OCI-LY3 (cell line): ENCODE measurements around the gene PLD1.
"Not testable (repeated sequence)": the region's sequence is repeated elsewhere in the genome, so short reads cannot be mapped to it uniquely, and the experiment has no call there.

Source experiments
- H2AFZ ChIP-seq: fragments of 200-600, 300-600 bp; shearing (Covaris generic); 2 replicates; pipeline ENCODE4 v1.6.0; 2014; ENCODE audit warnings: antibody characterized with exemption, low read depth, low read length
- H3K27ac ChIP-seq: fragments of 200-600, 300-600 bp; sonication (generic); 2 replicates; pipeline ENCODE4 v1.5.1; 2014; ENCODE audit warnings: mild to moderate bottlenecking, low read length, moderate library complexity, mixed read lengths
- H3K27me3 ChIP-seq: fragments of 200-600, 300-600 bp; sonication (generic); 2 replicates; pipeline ENCODE4 v1.6.1; 2014; ENCODE audit warnings: low read depth, low read length, mixed read lengths
- H3K36me3 ChIP-seq: fragments of 200-600, 300-600 bp; sonication (generic); replicated peaks from 2 replicates; pipeline ENCODE3; 2014; ENCODE audit warnings: low read depth, low read length, mixed read lengths
- H3K4me1 ChIP-seq: fragments of 300-600, 200-600 bp; sonication (generic); 2 replicates; pipeline ENCODE4 v1.6.1; 2014; ENCODE audit warnings: low read length, mixed read lengths
- H3K4me2 ChIP-seq: fragments of 200-600, 300-600 bp; sonication (generic); 2 replicates; pipeline ENCODE4 v1.6.1; 2014; ENCODE audit warnings: low read length, mixed read lengths
- H3K4me3 ChIP-seq: fragments of 300-600, 200-600 bp; sonication (generic); 2 replicates; pipeline ENCODE4 v1.5.1; 2014; ENCODE audit warnings: antibody characterized with exemption, mild to moderate bottlenecking, low read length, moderate library complexity
- H3K79me2 ChIP-seq: fragments of 300-600, 200-600 bp; shearing (Covaris generic); 2 replicates; pipeline ENCODE4 v1.6.1; 2014; ENCODE audit warnings: mild to moderate bottlenecking, low read length, mixed read lengths
- H3K9ac ChIP-seq: fragments of 300-600, 200-600 bp; shearing (Covaris generic); 2 replicates; pipeline ENCODE4 v1.6.0; 2014; ENCODE audit warnings: mild to moderate bottlenecking, low read length, moderate library complexity
- H3K9me3 ChIP-seq: fragments of 200-600, 300-600 bp; shearing (Covaris generic); 2 replicates; pipeline ENCODE4 v1.6.1; 2014; ENCODE audit warnings: low read length, mixed read lengths; ENCODE audit not compliant: insufficient read depth
- H4K20me1 ChIP-seq: fragments of 200-600, 300-600 bp; sonication (generic); 2 replicates; pipeline ENCODE4 v1.6.1; 2016; ENCODE audit warnings: low read length, mixed read lengths; ENCODE audit not compliant: insufficient read depth
- EZH2phosphoT487 ChIP-seq: fragments of 200-600 bp; shearing (Covaris generic); IDR thresholded peaks from 2 replicates; pipeline ENCODE4 v1.6.1; 2018; ENCODE audit warnings: antibody characterized with exemption, mixed run types, low read depth
- TF ChIP-seq, protein P1 (sequence below): fragments of 200-600, 300-600 bp; sonication (generic); IDR thresholded peaks from 2 replicates; pipeline ENCODE4 v1.5.1; 2014; ENCODE audit warnings: antibody characterized with exemption, low read length, low read depth

Gene PLD1

DNA sequence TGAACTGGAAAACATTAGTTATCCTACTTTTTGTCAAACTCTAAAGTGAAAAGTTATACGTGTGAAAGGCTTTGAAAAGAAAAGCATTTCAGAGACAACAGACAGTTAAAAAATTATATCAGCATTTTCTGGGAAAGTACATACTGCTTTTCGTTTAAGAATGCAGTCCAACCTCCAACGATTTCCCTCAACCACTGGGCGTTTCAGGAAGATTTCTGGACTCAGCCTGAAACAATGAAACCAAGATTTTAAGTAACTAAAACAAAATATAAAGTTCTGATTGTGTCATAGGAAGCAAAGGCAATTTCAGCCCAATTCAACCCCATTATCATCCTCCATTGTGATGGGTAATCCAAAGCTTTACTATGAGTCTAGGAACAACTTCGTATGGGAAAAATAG is 110.7 kb downstream of the PLD1 start:
- no peaks in the 10 kb centered on the region for H3K36me3 ChIP-seq
- no peak overlapping the region for H2AFZ ChIP-seq
- H4K20me1 ChIP-seq, result no peaks in the 10 kb centered on the region
- H3K79me2 ChIP-seq, result no peaks in the 10 kb centered on the region
- H3K27me3 ChIP-seq, result peaks cover 10% of the 10 kb centered on the region; the same call in 1 of the 2 replicates
- no peak overlapping the region for H3K27ac ChIP-seq
- H3K9me3 ChIP-seq, result no peaks in the 10 kb centered on the region
- H3K9ac ChIP-seq, result no peak overlapping the region
- H3K4me2 ChIP-seq, result no peak overlapping the region
- H3K4me1 ChIP-seq, result no peaks in the 10 kb centered on the region
- TF ChIP-seq, protein P1, sequence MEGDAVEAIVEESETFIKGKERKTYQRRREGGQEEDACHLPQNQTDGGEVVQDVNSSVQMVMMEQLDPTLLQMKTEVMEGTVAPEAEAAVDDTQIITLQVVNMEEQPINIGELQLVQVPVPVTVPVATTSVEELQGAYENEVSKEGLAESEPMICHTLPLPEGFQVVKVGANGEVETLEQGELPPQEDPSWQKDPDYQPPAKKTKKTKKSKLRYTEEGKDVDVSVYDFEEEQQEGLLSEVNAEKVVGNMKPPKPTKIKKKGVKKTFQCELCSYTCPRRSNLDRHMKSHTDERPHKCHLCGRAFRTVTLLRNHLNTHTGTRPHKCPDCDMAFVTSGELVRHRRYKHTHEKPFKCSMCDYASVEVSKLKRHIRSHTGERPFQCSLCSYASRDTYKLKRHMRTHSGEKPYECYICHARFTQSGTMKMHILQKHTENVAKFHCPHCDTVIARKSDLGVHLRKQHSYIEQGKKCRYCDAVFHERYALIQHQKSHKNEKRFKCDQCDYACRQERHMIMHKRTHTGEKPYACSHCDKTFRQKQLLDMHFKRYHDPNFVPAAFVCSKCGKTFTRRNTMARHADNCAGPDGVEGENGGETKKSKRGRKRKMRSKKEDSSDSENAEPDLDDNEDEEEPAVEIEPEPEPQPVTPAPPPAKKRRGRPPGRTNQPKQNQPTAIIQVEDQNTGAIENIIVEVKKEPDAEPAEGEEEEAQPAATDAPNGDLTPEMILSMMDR, result no peak
- no peak for TF ChIP-seq EZH2phosphoT487
- H3K4me3 ChIP-seq, result no peak overlapping the region

DNA sequence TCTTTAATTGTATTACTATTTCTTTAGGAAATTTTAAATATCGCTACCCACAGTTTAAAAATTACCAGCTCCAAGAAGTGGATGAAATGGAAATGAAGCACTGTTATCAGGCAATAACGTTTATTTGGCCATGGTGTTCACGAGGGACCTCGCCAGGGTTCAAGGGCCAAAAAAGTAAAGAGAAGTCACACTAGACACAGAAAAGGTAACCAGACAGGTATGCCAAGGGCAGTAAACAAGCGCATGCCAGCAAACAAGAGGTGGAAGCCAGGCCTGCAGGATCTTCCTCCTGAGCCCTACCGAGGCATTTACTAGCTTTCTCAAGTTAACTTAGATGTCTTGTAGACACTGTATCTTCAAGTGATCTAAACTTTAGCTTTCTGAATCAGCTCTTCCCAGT is 113.5 kb downstream of the PLD1 start:
- no peaks in the 10 kb centered on the region for H3K79me2 ChIP-seq
- H3K4me2 ChIP-seq, result no peak overlapping the region
- H3K9me3 ChIP-seq, result no peaks in the 10 kb centered on the region
- H3K9ac ChIP-seq, result no peak overlapping the region
- H3K36me3 ChIP-seq, result no peaks in the 10 kb centered on the region
- H3K4me1 ChIP-seq, result no peaks in the 10 kb centered on the region
- peaks cover 10% of the 10 kb centered on the region; the same call in 1 of the 2 replicates for H3K27me3 ChIP-seq
- H3K4me3 ChIP-seq, result no peak overlapping the region
- H2AFZ ChIP-seq, result no peak overlapping the region
- H4K20me1 ChIP-seq, result no peaks in the 10 kb centered on the region
- TF ChIP-seq, protein P1, result no peak
- no peak for TF ChIP-seq EZH2phosphoT487
- no peak overlapping the region for H3K27ac ChIP-seq

DNA sequence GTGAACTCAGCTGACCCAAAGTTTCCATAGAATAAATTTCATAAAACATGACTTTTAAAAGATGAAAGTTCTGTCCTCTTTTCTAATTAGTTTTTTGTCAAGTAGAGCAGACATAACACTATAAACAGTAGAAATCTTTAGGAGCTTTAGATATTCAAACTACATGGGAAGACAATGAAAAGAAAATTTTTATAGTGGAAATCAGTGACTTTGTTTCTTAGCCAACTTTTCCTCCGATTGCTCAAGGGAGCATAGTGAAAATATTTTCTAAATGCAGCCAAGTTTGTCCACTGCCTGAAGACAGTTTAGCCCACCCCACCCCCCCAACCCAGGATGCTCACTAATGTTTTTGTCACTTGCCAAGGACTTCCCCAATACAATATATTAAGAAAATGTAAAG is 114.9 kb downstream of the PLD1 start:
- H3K27me3 ChIP-seq, result peaks cover 5% of the 10 kb centered on the region; the same call in 1 of the 2 replicates
- TF ChIP-seq, protein P1, result no peak
- TF ChIP-seq EZH2phosphoT487, result no peak
- no peaks in the 10 kb centered on the region for H3K36me3 ChIP-seq

DNA sequence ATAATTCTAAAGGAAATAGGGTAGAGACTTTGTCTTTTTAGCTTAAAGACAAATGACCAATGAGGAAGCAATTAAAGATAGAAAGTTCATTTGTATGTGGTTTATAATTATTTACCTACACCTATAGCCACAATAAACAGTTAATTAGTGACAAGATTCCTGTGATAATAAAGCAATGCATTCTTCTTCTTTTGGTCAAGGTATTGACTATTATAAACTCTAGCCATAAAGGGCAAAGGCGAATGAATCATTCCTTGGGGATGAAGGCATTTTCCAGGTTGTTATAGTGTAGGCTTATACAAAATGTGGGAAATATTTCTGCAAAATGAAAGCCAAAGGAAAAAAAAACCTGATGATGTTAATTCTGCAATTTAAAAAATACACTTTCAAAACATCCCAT is 115.4 kb downstream of the PLD1 start:
- no peak overlapping the region for H3K4me2 ChIP-seq
- 0 out of 2 replicates have a peak, but pooled peaks cover under 1% of the 10 kb centered on the region for H3K27me3 ChIP-seq
- no peak overlapping the region for H3K4me3 ChIP-seq
- no peaks in the 10 kb centered on the region for H4K20me1 ChIP-seq
- H3K9ac ChIP-seq, result no peak overlapping the region
- TF ChIP-seq, protein P1, result no peak
- TF ChIP-seq EZH2phosphoT487, result no peak
- H3K79me2 ChIP-seq, result no peaks in the 10 kb centered on the region
- H3K36me3 ChIP-seq, result no peaks in the 10 kb centered on the region
- no peak overlapping the region for H2AFZ ChIP-seq
- no peak overlapping the region for H3K27ac ChIP-seq
- H3K9me3 ChIP-seq, result no peaks in the 10 kb centered on the region
- peaks cover 9% of the 10 kb centered on the region for H3K4me1 ChIP-seq

More for the DNA sequence above, 114.9 kb downstream of the PLD1 start:
- no peak overlapping the region for H3K9ac ChIP-seq
- H3K4me1 ChIP-seq, result peaks cover 4% of the 10 kb centered on the region
- no peak overlapping the region for H3K4me2 ChIP-seq
- no peak overlapping the region for H3K4me3 ChIP-seq
- H3K27ac ChIP-seq, result no peak overlapping the region
- H3K79me2 ChIP-seq, result no peaks in the 10 kb centered on the region
- no peaks in the 10 kb centered on the region for H4K20me1 ChIP-seq
- H3K9me3 ChIP-seq, result no peaks in the 10 kb centered on the region
- no peak overlapping the region for H2AFZ ChIP-seq

DNA sequence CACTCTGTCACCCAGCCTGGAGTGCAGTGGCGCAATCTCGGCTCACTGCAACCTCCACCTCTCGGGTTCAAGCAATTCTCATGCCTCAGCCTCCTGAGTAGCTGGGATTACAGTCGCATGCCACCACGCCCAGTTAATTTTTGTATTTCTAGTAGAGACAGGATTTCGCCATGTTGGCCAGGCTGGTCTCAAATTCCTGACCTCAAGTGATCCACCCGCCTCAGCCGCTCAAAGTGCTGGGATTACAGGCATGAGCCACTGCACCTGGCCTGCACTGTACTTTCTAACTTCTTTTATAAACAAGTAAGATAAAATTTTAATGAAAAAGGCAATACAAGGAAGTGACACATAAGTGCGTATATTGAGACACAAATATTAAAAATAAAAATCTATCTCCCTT is 117.7 kb downstream of the PLD1 start:
- H3K36me3 ChIP-seq, H3K9me3 ChIP-seq, H3K27me3 ChIP-seq, H2AFZ ChIP-seq, H3K27ac ChIP-seq, H3K4me2 ChIP-seq, H4K20me1 ChIP-seq, H3K4me3 ChIP-seq, H3K9ac ChIP-seq, H3K79me2 ChIP-seq: not testable (repeated sequence)
- H3K4me1 ChIP-seq, result peaks cover 12% of the 10 kb centered on the region
